ENCODE data around the gene CFAP43.

The CFAP43 gene

GRCh38 chr10:104231784-104232612 lies at the start of gene CFAP43:
Gene CFAP43 (minus strand): TSS chr10:104232364. CDS start chr10:104232246, 118 bp downstream.
- DNase-seq: peak; percentile 100

GRCh38 chr10:104281694-104282093 lies 49.5 kb upstream of the CFAP43 start:
- no peak for DNase-seq

- no peak for DNase-seq
These were observed 47.5 kb upstream of the CFAP43 start for GRCh38 chr10:104279550-104280259.

- no peak for DNase-seq
These were observed 45.6 kb upstream of the CFAP43 start for GRCh38 chr10:104277785-104278184.

- no peak for DNase-seq
These were observed 44.0 kb upstream of the CFAP43 start for GRCh38 chr10:104276192-104276591.

GRCh38 chr10:104274762-104275721 lies 42.9 kb upstream of the CFAP43 start:
- peak; percentile 58 for DNase-seq

- no peak for DNase-seq
These were observed 41.9 kb upstream of the CFAP43 start for GRCh38 chr10:104273899-104274575.

GRCh38 chr10:104273286-104273685 lies 41.1 kb upstream of the CFAP43 start:
- DNase-seq: no peak

- DNase-seq: peak; percentile 96
These were observed 36.8 kb upstream of the CFAP43 start, which contains the start of gene GSTO2 for GRCh38 chr10:104268713-104269645. Gene GSTO2 (plus strand): TSS chr10:104269184. CDS start chr10:104274916, 5,732 bp downstream.

- no peak for DNase-seq
These were observed 36.2 kb upstream of the CFAP43 start for GRCh38 chr10:104268405-104268712.

- DNase-seq: no peak
These were observed 35.7 kb upstream of the CFAP43 start for GRCh38 chr10:104267721-104268404.

- no peak for DNase-seq
These were observed 32.6 kb upstream of the CFAP43 start for GRCh38 chr10:104264783-104265182.

- no peak for DNase-seq
These were observed 29.9 kb upstream of the CFAP43 start for GRCh38 chr10:104262055-104262454.

GRCh38 chr10:104260775-104261115 lies 28.6 kb upstream of the CFAP43 start:
- no peak for DNase-seq

GRCh38 chr10:104259999-104260774 lies 28.0 kb upstream of the CFAP43 start:
- no peak for DNase-seq

GRCh38 chr10:104259456-104259855 lies 27.3 kb upstream of the CFAP43 start:
- no peak for DNase-seq

- DNase-seq: no peak
These were observed 26.0 kb upstream of the CFAP43 start for GRCh38 chr10:104258209-104258608.

- no peak for DNase-seq
These were observed 25.1 kb upstream of the CFAP43 start for GRCh38 chr10:104257235-104257634.

- no peak for DNase-seq
These were observed 24.3 kb upstream of the CFAP43 start for GRCh38 chr10:104256335-104256961.
